ENCODE results near the gene ASTN1.

DNA sequence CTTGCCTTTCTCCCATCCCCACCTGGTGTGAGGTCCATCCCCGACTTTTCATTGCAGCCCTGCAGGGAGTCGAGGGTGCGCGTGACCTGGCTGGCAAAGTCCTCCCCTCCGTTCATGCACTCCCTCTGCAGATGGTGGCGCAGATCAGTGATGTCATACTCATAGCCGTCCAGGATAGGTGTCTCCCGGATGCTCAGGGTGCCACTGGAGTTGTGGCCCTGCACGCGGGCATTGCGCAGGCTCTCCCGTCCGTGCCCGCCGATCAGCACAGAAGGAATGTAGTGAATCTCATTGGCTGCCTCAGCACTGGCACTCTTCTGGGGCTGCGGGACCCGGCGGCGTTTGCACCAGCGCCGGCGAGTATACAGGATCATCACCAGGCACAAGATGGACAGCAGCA is 132.1 kb downstream of the ASTN1 start:
- no peak for TF ChIP-seq FOXP2 (optimal IDR thresholded peaks at IDR 0.05; ENCODE audit: control extremely low read depth, extremely low read length, insufficient read depth)
- TF ChIP-seq EZH2 (IDR thresholded peaks at IDR 0.05), result no peak
- no peak for TF ChIP-seq POLR2AphosphoS5 (IDR thresholded peaks at IDR 0.05; ENCODE audit: borderline replicate concordance, low read depth, low read length)
